ENCODE results near the gene SELENBP1. TPM values are rescaled to one million over a fixed set of nuclear protein-coding genes. Genes with fewer than 3 reads are reported as not detected.

SELENBP1 gene
- total RNA-seq: 8.7 and 30.9 TPM in 2 replicates

DNA sequence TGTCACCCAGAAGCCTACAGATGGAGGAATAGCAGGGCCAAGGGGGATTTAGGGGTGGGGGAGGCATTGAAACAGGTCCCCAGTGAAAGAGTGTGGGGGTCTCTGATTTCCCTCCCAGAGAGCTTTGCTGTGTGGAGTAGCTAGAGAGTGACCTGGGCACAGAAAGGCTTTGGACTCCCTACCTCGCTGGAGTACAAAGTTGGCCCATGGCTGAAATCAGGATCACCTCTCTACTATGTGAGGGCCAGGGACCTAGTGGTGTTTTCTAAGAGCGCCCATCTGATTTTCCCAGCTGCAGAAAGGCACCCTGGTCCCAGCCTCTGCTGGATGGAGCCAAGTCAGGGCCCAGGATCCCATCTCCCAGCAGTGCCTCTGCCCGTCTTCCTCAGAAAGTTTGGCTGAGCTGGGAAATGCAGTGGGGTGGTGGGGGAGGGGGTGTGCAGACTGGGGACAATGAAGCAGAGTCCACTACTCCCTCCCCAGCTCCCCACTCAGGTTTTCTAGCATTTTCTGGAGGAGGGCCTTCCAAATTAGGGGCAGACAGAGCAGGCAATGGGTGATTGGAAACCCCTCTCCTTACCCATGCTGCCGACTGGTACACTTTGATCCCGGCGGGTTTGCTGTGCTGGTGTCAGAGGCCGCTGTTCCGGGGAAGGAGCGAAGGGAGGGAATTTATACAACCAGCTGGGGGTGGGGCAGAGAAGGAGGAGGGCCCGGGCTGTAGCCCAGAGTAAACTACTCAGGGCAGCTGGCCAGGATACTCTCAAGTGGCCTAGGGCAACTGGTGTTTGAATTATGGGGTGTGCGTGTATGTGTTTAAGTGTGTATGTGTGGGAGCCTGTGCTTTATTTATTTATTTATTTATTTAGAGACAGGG lies at the start of gene SELENBP1:
SELENBP1 (minus strand) TSS at position 648 of the 877 bp plus-strand sequence; CDS start at position 584, 64 bp downstream.

DNA sequence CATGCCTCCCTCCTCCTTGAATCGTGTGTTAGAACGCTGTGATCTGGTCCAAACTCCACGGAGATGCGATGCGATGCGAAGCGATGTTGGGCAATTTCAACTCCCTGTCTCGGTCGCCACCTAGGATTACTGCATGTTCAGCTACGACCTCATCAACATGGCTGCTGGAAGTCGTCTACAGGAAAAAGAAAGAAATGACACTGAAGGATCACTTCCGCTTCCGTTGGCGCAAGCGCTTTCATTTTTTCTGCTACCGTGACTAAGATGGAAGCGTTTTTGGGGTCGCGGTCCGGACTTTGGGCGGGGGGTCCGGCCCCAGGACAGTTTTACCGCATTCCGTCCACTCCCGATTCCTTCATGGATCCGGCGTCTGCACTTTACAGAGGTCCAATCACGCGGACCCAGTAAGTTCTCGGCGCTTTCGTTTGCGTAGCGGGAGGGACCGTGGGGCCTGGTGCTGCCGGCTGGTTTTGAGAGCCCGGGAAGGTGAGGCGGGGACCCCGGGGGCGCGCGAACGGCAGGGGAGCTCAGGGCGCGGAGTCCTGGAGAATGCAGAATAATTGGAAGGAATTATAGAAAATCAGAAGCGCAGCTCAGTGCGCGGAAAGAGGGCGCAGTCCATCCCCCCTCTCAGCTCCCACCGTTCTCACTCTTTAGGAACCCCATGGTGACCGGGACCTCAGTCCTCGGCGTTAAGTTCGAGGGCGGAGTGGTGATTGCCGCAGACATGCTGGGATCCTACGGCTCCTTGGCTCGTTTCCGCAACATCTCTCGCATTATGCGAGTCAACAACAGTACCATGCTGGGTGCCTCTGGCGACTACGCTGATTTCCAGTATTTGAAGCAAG lies 27.0 kb upstream of the SELENBP1 start, which contains the start of gene PSMB4:
PSMB4 (plus strand) TSS at position 250 of the 848 bp plus-strand sequence; CDS start at position 265, 15 bp downstream.

DNA sequence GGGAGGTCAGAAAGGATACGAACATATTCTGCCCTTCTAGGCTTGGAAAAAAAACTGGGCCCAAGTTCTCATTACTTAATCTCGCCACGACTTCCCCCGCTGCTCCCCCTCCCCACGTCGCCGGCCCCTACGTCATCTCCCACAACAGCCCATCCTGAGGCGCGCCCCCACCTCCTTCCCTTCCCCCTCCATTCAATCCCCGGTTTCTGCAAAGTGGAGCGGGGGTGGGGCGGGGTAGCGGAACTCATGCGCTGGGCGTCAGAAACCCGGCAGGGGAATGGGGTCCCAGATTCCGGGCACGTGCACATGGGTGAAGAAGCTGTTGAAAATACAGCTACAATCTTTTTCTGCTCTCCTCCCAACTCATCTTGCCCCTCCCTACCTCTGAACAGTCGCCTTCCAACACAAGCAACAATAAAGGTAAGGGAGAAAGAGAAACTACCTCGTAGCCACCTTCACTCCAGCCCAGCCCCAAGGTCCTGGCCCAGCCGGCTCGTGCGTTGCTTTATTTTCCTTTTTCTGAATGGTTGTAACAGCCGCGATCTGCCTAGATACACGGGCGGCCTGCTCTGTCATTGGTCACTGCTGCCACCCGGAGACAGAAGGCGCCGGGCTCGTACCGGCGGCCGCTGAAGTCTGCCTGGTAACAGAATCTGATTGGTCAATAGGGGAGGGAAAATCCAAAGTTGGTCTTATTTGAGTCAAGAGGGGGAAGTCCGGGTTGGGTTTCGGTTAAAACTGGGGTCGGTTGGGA lies 25.6 kb downstream of the SELENBP1 start, which contains the start of gene RFX5:
RFX5 (minus strand) TSS at position 484 of the 754 bp plus-strand sequence. CDS start 932 bp downstream, outside the sequence.

GRCh38 chr1:151327223-151327902 lies 45.1 kb downstream of the SELENBP1 start, which contains the start of gene PI4KB:
PI4KB (minus strand) TSS chr1:151327416; CDS start chr1:151316481, 10,935 bp downstream.

Other genes starting within 250 kb of the SELENBP1 start
- gene SEMA6C, start 226.1 kb downstream of the SELENBP1 start, total RNA-seq: 0.57 and 1.8 TPM in 2 replicates
- gene TNFAIP8L2, start 216.1 kb downstream of the SELENBP1 start, total RNA-seq: not detected in 2 replicates
- 13.6 and 14.2 TPM in 2 replicates for gene LYSMD1, start 206.8 kb downstream of the SELENBP1 start, total RNA-seq
- gene SCNM1, start 206.6 kb downstream of the SELENBP1 start, total RNA-seq: 29.8 and 31.1 TPM in 2 replicates
- gene TMOD4, start 196.7 kb downstream of the SELENBP1 start, total RNA-seq: not detected in 2 replicates
- gene VPS72, start 182.5 kb downstream of the SELENBP1 start, total RNA-seq: 35.5 and 55.4 TPM in 2 replicates
- gene PIP5K1A, start 174.2 kb downstream of the SELENBP1 start, total RNA-seq: 71.9 and 78.6 TPM in 2 replicates
- gene PSMD4, start 118.0 kb downstream of the SELENBP1 start, total RNA-seq: 156 and 173 TPM in 2 replicates
- gene ZNF687, start 90.4 kb downstream of the SELENBP1 start, total RNA-seq: 16.8 and 16.9 TPM in 2 replicates
- gene PI4KB, start 45.3 kb downstream of the SELENBP1 start, total RNA-seq: 38.5 and 92.6 TPM in 2 replicates
- 14.2 and 34.2 TPM in 2 replicates for gene RFX5, start 25.5 kb downstream of the SELENBP1 start, total RNA-seq
- 356 and 363 TPM in 2 replicates for gene PSMB4, start 26.9 kb upstream of the SELENBP1 start, total RNA-seq
- gene POGZ, start 86.8 kb upstream of the SELENBP1 start, total RNA-seq: 24.9 and 29.2 TPM in 2 replicates
- 0.72 TPM in 1 of 2 replicates, not detected in the other for gene CGN, start 138.7 kb upstream of the SELENBP1 start, total RNA-seq
- 14.7 and 21.7 TPM in 2 replicates for gene TUFT1, start 167.6 kb upstream of the SELENBP1 start, total RNA-seq
- gene SNX27, start 239.3 kb upstream of the SELENBP1 start, total RNA-seq: 29.3 and 29.6 TPM in 2 replicates